Measurements from ENCODE around the gene CDKL4.
"Not testable (repeated sequence)": the region's sequence is repeated elsewhere in the genome, so short reads cannot be mapped to it uniquely, and the experiment has no call there.

CDKL4 gene

DNA sequence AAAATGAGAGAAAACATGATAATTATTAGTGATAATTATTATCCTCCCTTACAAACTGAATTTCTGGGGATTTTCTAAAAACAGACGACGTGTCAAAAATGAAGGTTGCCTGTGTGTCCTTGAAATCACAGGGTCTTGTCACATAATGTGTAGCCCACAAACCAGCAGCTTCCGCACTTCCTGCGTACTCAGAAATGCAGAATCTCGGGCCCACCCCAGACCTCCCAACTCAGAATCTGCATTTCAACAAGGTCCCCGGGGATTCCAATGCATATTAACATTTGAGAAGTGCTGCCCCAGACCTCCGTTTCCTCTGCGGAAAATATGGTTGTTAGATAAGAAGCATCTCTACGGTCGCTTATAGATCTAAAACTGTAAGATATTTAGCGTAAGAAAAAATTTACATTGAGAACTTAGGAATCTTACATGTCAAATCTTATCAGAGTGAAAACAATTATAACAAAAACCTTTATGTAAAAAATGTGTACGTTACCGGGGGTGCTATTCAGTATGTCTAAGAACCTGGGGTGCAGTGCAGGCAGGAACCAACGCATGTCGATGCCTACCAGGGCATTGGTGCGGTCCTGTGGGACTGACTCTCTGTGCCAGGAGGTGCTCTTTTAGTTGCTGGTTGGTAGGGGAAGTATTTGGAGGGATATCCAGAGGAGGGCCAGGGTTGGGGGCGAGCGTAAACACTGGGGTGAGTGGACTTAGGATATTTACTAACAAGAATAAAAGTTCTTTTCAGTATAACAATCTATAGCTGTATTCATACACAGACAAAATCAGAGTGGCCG lies 15.2 kb downstream of the CDKL4 start:
- no peak for DNase-seq

DNA sequence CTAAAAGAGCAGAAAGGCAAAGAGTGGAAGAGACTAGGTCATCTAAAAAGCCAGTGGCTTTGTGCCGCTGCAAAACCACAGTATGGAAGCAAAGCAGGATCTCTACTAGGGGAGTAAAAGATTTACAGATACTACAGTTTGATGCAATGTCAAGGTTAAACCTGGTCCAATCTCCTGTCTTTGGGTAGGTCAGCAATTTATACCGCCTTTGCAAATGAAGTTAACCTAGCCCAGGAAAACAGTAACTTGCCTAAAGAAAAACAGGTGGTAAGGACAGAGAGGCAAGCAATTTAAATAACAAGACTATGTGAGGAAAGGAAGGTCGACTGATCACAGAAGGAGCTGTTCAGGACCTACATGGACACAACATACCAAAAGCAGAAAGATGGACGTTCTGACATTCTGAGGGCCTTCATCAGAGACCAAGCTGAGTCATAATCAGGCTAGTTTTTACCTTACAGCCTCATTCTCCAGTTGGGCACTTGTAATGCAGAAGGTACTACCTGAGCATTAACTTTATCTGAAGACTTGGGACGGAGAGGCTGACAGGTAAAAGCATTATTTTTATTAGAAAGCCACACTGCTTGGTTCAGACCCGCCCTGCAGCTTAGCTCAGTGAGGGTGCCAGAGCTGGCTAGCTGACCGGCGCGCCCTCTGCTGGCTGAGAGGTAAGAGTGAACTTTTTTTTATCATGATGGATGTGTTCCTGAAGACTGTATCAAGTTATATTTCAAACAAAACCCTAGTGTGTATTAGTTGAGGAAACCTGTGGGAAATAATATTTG lies 15.9 kb downstream of the CDKL4 start:
- DNase-seq, result peak; percentile 60

DNA sequence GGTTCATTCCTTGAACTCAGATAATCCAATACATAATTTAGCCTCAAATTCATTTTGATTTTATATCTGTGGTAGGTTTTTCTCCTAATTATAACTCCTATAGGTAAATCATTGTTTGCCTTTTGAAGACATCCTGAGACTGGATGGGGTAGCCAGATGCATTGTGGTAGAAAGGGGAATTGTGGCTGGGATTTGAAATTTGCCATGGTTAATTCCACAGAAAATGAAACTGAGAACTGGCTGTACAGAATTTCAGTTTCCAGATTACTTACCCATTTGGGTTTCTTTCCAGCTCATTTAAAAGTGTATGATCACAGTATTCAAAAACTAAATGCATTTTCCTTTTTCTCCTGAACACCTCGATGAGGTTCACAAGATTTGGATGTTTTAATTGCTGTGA lies 18.2 kb downstream of the CDKL4 start:
- DNase-seq, result no peak

GRCh38 chr2:39223909-39224308 lies 19.9 kb downstream of the CDKL4 start:
- no peak for DNase-seq

GRCh38 chr2:39221459-39221858 lies 22.3 kb downstream of the CDKL4 start:
- no peak for DNase-seq

- no peak for DNase-seq
Measured at GRCh38 chr2:39220136-39220535, 23.6 kb downstream of the CDKL4 start.

DNA sequence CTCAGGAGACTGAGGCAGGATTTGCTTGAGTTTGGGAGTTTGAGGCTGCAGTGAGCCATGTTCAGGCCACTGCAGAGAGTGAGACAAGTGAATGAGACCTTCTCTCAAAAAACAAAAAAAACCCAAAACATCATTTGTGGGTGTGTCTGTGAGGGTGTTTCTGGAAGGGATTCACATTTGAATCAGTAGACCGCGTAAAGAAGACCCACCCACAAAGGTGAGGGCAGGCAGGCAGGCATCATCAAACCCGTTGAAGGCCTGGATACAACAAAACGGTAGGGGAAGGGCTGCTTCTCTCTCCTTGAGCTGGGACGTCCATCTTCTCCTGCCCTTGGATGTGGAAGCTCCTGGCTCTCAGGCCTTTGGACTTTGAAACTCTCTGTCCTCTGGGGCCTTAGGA lies 25.4 kb downstream of the CDKL4 start:
- DNase-seq, result no peak

DNA sequence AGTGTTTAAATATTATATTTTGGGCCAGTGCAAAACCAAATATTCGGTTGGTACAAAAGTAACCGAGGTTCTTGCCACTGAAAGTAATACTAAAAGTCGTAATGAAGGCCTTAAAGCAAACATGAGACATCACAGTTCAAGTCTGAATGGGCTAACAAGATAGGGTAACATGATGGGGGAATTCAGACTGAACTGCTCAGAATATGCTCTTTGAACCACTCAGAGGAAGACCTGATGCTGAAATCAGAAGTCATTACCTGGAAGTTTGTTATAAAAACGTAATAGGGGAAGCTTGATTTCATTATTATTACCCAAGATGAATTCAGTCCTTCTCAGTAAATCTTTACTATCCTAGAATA lies 26.6 kb downstream of the CDKL4 start:
- DNase-seq, result no peak

- no peak for DNase-seq
Measured at GRCh38 chr2:39216346-39217191, 27.2 kb downstream of the CDKL4 start.

DNA sequence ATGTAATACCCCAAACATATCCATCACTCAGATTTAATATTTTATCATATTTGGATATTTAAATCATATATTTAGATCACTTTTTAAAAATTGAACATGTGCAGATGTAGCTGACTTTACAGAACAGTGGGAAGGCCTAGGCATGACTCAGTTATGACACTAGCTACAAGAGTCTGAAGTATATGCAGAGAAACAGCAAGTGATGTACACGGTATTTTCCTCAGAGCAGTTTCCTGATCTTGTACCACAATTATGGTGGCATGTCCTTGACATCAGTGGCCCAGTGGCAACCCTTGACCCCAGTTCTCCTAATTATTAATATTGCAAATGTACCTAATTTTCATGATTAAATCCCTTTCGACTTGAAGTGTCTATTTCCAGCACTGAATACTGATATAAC lies 28.2 kb downstream of the CDKL4 start:
- DNase-seq, result no peak

DNA sequence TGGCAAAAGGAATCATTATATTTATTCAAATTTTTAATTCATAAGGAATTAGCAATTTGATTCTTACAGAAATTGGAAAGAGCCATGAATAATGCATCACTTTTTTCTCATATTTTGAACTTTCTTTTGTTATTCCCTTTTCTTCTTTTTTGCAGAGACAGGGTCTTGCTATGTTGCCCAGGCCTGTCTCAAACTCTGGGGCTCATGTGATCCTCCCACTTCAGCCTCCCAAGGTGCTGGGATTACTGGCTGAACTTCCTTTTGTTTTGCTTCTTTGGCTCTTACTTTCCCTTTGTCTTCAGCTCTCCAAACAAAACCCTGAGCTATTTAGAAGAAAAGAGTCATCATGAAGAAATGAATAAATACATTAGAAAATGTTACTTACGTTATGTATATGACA lies 30.8 kb downstream of the CDKL4 start:
- DNase-seq, result no peak

GRCh38 chr2:39210846-39211245 lies 32.9 kb downstream of the CDKL4 start:
- no peak for DNase-seq

- DNase-seq, result no peak
Measured at GRCh38 chr2:39203382-39203781, 40.4 kb downstream of the CDKL4 start.

DNA sequence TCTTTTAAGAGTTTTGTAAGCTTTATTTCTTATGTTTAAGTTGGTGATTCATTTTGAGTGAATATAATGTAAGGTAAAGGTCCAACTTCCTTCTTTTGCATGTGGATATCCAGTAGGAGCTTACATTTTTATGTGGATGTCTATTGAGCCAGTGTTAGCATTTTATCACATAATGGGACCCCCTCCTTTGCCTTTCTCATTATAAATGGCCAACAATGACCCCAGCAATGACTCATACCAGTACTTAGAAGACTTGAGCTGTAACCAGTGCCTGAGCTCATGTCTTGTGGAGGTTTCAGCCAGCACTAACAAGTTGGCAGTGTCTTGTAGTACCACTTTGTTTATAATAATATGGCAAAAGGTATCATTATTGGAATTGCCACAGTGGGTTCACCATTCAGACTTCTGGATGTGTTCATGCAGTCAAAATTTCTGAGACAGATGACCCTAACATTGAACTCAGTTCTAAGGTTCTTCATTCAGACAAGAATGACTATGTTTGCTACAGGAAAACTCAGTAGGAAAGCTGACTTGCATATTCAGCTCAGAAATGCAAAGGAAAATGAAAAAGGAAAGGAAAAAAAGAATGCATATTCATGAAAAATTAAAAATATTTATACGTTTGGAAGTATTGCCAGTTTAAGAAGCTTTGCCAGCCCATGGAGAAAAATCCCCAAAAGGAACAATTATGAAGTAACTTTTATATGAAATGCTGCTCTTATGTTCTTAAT lies 41.0 kb downstream of the CDKL4 start:
- DNase-seq, result no peak

DNA sequence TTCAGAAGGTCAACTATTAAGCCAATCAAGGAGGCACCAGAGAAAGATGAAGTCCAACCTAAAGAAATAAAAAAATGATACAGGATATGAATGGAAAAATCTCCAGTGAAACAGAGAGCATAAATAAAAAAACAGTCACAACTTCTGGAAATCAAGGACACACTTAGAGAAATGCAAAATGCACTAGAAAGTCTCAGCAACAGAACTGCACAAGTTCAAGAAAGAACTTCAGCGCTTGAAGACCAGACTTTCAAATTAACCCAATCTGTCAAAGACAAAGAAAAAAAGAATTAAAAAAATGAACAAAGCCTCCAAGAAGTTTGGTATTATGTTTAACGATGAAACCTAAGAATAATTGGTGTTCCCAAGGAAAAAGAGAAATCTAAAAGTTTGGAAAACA lies 46.8 kb downstream of the CDKL4 start:
- DNase-seq, result not testable (repeated sequence)

DNA sequence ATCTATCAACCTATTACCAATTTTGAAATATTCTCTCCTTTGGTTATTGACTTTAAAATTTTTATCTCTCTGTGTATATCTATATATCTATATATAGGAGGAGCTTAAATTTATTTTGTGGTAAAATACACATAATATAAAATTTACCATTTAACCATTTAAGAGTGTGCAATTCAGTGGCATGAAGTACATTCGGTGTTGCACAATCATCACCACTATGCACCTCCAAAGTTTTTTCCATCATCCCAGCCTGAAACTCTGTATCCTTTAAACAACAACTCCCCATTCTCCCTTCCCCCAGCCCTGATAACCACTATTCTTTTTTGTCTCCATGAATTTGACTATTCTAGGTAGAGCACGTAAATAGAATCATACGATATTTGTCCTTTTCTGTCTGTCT lies 49.1 kb downstream of the CDKL4 start:
- DNase-seq, result no peak

- DNase-seq, result no peak
Measured at GRCh38 chr2:39188960-39189494, 54.7 kb downstream of the CDKL4 start.

- no peak for DNase-seq
Measured at GRCh38 chr2:39183673-39184072, 60.1 kb downstream of the CDKL4 start.

DNA sequence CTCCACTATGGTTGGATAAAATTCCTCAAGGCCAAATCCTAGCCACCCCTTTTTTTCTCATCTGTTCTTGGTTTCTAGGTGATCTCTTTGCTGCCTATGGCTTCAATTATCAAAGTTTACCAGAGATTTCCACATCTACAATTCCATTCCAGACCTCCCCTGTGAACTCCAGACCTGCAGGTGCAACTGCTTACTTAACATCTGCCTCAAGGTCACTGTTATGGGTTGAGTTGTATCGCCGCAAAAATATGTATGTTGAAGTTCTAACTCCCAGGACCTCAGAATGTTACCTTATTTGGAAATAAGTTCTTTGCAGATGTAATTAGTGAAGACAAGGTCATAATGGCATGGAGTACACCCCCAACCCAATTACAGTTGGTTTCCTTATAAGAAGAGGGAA lies 62.5 kb downstream of the CDKL4 start:
- DNase-seq, result no peak

- no peak for DNase-seq
Measured at GRCh38 chr2:39179974-39180960, 63.5 kb downstream of the CDKL4 start.

- no peak for DNase-seq
Measured at GRCh38 chr2:39178756-39179155, 65.0 kb downstream of the CDKL4 start.
